CD1c-positive myeloid dendritic cell (primary cell): Measurements from ENCODE around the gene DPEP1.

ENCODE experiments used
- DNase-seq: peaks from one replicate; pipeline ENCODE4 v3.0.0-alpha.2; 2016; ENCODE audit errors: extremely low spot score

Gene DPEP1

DNA sequence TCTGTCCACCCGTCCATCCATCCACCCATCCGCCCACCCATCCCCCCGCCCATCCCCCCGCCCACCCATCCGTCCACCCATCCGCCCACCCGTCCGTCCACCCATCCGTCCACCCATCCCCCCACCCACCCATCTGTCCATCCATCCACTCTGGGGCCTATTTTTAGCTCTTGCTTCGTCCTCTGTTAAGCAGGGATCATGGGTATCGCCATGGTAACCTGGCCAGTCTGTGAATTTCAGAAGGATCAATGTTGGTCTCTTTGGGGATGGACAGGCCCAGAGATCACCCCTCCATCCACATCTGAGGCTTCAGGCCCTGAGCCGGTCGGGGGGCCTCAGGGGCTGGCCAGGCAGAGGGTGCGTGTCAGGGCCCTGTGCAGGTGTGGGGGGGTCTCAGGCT is 15.2 kb upstream of the DPEP1 start:
- peak; percentile 23 for DNase-seq

DNA sequence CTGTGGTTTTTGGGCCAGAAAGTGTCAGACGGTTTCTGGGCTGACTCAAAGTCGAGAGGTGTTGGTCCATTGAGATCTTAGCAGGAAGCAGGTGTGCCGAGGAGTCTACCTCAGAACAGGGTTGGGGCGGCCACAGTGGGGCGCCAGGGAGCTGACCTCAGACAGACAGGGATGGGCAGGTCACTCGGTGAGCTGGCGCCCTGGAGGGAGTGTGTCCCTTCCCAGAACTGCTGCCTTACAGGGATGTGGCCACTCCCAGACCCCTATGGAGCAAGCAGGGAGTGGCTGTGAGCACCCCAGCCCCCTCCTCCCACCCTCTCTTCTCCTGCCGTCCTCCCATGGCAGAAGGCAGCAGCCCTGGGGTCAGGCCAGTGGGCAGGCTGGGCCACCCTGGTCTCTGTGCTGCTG is 14.0 kb upstream of the DPEP1 start:
- DNase-seq, result no peak

DNA sequence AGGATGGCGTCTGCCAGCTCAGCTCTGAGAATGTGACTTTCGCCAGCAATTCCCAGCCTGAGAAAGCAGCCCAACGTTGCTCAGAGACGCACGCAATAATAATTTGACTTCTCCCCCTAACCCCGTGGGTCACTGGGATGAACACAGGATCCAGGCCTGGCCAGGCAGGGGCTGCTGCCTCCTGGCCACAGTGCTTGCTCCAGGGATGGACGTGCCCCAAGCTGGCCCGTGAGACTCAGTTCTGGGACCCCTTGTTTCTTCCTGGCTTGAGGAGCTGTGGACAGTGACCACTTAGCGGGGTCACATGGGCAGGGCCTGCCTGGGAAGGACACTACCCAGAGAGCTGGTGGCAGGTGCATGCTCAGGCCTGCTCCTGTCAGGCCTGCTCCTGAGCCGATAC is 13.5 kb upstream of the DPEP1 start:
- DNase-seq, result no peak

DNA sequence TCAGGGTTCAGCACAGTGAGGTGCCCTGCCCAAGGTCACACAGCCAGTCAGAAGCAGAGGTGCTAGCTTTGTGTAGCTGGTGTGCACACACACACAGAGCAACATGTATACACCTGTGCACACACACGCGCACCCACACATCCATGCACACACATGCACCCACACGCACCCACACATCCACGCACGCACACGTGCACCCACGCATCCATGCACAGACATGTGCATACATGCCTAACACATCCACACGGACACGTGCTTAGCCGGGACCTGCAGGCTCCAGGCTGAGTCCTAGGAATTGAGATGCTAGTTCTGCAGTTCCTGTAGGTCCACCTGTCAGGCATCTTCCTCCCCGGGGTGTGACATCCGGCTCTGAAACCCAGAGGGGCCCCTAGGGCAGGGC is 13.0 kb upstream of the DPEP1 start:
- DNase-seq, result no peak

DNA sequence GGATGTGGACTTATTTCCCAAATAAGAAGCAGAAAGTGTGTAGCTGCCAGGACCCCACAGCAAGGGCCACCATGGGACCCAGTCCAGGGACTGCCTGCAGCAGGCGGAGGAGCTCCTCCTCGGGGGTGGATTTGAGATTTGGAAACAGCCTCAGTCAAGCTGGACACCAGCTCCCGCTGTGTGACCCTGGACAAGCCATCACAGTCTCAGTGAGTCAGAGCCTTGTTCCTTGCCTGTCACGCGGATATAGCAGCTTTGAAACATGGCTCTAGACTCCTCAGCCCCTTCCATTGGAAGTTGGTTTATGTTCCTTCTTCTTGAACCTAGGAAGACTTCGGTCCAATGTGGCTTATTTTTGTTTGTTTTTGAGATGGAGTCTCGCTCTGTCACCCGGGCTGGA is 12.5 kb upstream of the DPEP1 start:
- peak; percentile 19 for DNase-seq

DNA sequence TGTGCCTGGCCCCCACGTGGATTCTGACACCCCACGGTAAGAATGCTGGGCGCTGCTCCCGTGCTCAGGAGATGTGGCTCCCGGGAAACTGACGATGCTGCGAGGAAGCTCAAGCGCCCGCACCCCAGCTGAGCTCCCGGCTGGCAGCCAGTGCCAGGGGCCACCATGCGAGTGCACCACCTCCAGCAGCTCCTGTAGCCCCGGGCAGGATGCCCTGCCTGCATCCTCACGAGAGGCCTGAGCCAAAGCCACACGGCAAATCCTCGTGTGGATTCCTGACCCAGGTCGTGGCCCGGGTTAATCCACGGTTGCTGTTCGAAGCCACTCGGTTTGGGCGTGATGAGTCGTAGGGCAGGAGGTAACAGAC is 11.6 kb upstream of the DPEP1 start:
- DNase-seq, result no peak

DNA sequence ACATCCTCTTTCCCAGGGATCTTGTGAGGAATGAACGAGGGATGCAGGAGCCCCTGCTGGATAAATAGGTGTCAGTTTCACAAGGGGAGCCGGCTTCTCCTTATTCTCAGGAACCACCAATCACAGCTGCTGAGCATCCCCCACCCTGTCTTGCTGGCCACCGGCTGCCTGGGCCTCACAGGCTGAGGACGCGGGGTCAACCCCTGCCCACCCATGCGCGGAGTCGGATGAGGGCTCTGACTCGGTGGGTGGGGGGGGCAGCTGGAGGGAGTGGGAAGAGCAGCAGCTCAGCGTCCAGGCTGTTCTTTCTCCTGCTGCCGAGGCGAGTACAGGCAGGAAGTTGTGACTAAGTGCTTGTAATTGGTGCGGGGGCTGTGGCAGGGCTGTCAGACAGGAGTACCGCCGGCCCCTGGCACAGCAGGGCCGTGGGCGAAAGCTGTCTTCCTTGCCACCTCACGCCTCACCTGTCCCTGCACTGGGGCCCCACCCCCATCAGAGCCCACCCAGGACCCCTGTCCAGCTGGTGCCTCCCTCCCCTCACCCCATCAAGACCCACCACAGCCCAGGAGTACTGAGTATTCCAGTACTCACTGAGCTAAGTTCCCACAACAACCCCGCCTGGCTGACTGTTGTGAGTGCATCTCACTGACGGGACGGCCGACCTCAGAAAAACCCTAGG is 11.0 kb upstream of the DPEP1 start:
- DNase-seq, result peak; percentile 77

DNA sequence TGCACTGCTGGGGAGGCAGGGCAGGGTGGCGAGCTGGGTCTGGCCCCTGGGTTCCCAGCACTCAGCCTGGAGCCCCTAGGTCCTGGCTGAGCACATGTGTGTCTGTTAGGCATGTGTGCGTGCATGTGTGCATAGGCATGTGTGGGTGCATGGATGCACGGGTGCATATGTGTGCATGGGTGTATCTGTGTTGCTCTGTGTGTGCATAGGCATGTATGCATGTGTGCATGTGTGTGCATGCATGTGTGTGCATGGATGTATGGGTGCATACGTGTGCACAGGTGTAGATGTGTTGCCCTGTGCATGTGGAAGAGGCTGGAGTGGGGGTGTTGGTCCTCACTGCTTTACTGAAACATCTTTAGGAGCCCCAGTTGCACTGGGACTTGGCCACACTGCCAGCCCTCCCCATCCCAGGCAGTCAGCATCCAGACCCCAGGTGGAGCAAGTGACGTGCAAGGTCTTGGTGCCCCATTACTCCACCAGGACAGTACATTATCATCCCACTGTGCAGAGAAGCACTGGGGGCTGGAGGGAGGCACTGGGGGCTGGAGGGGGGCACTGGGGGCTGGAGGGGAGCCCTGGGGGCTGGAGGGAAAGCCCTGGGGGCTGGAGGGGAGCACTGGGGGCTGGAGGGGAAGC is 10.4 kb upstream of the DPEP1 start:
- DNase-seq, result no peak

DNA sequence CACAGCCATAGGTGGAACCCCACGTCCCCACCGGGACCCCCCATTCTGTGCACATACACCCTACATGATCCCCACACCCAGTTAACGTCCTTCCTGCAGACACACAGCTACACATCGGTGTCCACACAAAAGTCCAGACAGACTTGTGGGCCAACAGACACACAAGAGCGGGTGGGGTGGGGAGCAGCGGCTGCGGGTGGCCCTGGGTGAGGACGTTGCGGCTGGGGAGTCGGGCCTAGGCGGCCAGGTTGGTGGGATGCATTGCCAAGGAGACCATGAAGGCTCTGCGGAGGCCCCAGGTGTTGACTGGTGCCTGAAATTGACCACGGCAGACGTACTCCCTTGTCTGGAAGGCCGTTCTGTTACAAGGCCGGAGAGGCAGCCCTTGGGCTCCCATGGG is 8.7 kb upstream of the DPEP1 start:
- DNase-seq, result no peak

DNA sequence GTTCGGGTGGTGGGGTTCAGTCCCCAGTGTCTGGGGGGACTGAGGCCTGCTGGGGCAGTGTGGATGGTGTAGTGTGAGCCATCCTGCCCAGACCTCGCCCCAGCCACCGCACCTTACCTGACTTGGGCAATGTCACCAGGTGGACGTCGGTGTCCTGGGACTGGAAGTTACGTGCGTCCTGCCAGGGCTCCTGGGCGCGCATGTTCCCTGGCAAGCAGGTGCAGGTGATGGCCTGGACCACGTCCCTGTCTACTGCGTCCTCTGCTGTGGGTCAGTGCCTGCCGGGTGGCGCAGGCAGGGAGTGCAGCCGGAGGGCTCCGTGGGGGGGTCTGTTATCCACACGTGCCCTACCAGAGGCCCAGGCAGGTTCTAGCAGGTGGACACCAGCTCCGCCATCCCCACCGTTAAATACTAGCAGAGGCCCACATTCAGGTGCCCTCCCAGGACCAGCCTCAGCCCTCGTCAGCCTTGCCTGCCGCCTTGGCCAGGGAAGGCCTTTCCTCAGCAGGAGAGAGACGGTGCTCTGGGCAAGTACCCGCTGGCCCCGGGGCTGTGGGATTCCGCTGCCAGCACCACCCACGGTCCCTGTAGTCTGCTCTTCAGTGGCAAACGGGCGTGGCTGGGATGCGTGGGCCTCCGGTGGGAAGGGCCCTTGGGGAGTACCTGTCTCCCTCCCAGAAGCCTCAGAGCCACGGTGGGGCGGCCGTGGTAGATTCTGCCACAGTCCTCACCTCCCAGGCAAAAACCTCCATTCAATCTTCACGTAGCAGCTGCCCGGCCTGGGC is 8.1 kb upstream of the DPEP1 start:
- DNase-seq, result no peak

DNA sequence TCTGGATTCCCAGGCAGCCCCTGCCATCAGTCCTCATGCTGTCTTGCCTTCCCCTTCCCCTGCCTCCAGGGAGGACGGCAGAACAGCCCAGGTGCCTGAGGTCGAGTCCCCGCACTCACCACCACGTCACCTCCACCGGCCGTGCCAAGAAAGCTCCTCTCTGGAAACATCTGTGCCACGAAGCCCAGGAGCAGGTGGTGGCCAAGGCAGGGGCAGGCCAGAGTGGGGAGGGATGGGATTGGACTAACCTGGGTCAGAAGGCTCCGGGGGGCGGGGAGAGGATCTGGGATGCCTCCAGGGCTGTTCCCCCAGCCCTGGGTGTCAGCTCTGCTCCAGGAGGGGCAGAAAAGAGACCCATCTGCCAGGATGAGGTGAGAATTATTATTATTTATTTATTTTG is 7.4 kb upstream of the DPEP1 start:
- DNase-seq, result no peak

DNA sequence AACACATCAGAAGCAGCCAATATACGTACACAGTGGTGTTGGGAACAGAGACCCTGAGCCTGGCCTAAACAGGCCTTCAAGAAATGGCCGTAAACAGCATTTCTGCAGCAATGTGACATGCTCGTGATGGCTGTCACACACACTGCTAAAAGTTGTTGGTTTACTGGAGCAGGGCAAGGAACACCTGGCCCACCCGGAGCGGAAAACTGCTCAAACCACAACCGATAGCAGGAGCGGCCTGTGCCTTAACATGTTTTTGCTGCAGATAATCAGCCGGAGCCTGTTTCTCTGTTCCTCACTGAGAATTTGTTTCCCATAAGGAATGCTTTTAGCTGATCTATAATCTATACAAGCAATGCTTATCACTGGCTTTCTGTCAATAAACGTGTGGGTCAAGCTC is 6.0 kb upstream of the DPEP1 start:
- no peak for DNase-seq

DNA sequence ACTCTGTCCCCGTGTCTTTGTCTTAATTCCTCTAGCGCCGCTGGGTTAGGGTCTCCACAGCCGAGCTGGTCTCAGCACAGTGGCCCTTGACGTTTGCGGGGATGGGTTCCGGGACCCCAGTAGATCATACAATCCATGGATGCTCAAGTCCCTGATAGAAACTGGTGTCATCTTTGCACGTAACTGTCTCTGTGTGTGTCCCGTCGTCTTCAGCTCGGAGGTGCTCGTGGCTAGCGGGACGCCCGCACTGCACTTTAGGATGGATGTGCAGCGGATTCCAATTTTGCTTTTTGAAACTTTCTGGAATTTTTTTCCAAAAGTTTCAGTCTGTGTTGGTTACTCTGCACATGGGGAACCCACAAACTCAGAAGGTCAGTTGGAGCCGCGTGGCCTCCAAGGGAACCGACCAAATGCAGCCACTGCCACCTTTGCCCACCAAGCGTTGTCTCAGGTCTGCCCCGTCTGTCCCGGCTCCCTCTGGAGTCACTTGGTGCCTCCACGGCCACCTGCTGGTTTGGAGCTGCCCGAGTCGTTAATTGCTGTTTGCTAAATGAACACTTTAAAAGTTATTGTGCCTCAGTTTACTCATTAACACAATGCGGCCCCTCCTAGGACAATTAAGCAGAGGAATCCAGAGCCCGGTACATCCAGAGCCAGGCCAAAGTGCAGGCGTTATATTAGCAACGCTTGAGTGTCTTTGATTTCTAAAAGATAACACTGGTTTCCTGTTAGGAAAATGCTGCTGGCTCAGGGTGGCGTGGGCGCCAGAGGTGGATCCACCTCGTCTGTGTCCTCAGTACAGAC is 5.3 kb upstream of the DPEP1 start:
- DNase-seq, result no peak

DNA sequence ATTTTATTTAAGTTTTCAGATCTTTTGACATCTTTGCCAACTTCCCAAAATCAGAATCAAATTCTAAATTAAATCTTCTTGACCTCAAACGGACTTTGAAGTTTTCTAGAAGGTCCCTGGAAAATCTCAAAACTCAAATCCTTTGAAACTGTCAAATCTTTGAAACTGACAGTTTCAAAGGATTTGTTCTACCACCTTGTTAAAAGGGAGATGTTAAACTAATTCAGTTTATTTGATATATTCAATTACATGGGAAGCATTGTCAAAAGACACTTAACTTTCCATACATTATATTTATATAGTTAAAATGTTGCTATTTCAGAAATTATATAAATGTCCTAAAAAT is 3.4 kb upstream of the DPEP1 start:
- no peak for DNase-seq

DNA sequence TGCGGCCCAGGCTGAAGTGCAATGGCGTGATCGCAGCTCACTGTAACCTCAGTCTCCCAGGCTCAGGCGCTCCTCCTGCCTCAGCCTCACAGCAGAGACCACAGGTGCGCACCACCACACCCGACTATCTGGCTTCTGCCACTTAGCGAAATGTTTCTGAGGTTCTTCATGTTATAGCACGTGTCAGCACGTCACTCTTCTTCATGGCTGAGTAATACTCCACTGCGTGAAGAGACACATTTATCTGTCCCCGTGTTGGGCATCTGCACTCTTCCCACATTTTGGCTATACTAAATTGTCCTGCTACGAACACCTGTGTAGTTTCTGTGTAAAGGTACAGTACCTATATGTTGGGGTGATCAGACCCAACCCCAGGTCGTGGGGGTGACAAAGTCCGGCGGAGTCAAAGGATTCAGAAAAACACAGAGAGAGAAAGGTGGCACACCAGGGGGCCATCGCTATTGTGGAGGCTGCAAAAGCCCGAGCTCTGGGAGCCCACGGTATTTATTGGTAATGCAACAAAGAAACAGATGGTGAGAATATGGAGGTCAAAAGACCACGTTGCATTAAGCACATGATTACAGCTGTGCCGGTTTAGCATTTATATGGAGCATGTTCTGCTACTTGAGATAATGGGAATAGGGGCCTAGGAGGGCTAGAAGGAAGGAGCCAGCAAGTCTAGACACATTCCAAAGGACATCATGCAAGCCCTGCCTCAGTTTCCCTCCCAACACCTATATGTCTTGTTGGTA is 851 bp upstream of the DPEP1 start:
- DNase-seq, result no peak

DNA sequence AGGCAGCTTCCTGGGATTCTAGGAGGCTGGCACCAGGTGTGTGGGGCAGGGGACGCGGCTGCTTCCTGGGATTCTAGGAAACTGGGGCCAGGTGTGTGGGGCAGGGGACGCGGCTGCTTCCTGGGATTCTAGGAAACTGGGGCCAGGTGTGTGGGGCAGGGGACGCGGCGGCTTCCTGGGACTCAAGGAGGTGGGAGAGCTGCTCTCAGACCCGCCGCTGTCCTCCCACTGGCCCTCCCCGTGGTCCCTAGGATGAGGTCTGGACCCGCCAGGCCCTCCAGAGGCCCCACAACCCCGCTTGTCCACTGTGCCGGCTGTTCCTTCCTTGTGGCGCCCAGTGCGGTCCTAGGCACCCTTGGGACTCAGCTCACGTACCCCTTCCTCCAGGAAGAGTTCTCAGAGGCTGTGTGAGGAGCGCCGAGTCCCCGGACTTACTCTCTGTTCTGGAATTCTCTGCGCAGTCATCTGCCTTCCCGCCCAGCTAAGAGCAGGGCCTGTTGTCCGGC is 565 bp downstream of the DPEP1 start:
- no peak for DNase-seq

DNA sequence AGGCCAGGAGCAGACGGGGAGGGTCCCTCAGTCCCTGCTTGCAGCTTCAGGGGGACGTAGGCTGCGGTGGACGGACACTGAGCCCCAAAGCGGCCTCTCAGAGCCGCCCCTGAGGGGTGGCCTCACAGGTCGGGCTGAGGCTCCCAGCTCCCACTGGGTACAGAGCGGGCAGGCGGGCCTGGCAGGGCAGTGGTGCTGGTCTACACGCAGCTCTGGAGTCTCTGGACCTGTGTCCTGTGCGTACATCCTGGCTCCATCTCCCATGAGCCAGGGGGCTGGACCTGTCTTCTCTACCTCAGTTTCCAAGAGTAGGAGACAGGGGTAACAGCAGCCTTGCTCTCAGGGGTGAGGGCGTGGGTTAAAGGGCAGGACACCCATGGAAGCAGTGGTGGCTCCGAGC is 1.7 kb downstream of the DPEP1 start:
- DNase-seq, result no peak

DNA sequence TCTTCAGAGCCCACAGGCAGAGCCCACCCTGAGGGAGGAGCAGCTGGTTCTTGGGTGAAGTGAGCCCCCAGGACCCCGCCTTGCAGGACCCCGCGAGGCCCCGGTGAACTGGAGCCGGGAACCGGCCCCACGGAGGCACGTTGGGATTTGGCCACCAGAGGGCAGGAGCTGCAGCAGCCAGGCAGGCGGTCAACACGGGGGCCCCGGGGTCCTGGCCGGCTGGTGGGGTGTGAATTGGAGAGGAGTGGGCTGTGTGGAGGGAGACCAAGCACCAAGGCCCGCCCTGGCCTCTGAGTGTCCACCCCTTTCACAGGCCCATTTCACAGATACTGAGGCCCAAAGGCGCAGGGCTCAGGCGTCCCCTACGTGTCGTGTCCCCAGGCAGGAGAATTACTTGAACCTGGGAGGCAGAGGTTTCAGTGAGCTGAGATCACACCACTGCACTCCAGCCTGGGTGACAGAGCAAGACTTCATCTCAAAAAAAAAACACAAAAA is 2.2 kb downstream of the DPEP1 start:
- peak; percentile 35 for DNase-seq

DNA sequence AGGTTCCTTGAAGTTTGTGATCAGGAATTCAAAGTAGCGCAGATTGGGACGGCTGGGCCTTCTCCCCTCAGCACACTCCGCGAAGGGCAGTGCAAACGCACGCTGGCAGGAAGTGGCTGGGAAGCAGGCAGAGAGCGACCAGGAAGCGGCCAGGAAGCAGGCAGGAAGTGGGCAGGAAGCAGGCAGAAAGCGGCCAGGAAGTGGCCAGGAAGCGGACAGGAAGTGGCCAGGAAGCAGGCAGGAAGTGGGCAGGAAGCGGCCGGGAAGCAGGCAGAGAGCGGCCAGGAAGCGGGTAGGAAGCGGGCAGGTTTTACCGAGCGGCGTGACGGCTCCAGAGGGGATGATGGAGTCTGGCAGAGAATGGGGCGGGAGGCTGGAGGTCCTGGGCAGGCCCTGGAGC is 3.2 kb downstream of the DPEP1 start:
- no peak for DNase-seq

DNA sequence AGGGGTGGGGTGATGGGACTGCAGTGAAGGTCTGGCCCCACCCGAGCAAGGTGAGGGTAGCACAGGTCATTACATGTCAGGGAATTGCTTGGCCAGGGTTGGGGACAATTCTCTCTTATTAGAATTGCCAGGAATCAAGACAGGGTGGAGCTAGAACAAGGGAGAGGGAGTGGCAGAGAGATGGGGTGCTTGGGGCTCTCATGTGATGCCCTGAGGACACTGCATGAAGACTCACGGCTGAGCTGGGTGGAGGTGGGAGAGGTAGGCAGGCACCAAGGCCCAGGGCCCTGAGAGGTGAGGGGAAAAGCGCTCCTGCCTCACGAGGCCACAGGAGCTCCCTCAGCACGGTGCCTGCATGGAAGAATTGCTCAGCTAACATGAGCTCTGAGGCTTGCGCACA is 3.6 kb downstream of the DPEP1 start:
- no peak for DNase-seq
